ENCODE data around the gene PRR12.
"Not testable (repeated sequence)": the region's sequence is repeated elsewhere in the genome, so short reads cannot be mapped to it uniquely, and the experiment has no call there.

PRR12 gene

DNA sequence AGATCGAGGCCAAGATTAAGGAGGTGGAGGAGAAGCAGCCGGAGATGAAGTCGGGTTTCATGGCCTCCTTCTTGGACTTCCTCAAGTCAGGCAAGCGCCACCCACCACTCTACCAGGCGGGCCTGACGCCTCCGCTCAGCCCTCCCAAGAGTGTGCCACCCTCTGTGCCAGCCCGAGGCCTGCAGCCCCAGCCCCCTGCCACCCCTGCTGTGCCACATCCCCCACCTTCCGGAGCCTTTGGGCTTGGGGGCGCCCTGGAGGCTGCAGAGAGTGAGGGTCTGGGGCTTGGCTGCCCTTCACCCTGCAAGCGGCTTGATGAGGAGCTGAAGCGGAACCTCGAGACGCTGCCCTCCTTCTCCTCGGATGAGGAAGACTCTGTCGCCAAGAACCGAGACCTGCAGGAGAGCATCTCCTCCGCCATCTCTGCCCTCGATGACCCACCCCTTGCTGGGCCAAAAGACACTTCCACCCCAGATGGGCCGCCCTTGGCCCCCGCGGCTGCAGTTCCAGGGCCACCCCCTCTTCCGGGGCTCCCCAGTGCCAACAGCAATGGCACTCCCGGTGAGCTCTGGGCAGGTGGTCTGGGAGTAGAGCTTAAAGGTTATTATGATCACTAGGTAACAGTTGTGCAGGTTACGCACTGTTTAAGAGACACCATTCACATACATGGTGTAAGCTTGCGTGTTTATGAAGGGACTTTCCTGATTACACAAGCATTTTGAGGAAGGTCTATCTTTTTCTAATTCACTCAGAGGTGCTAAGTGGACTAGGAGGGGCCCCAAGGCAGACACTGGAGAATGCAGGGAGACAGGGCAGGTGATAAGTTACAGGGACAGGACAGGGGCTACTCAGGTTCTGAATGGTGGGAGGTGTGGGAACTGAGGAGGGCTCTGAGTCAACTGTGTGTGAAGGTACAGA lies 8.7 kb downstream of the PRR12 start:
- no peak overlapping the region for H3K9ac ChIP-seq (ENCODE audit: low read depth, low read length)
- H3K9me3 ChIP-seq (ENCODE audit: control insufficient read depth, insufficient read depth, low read length) = no peaks in the 10 kb centered on the region
- no peaks in the 10 kb centered on the region for H3K4me1 ChIP-seq (ENCODE audit: insufficient read depth, low read length)
- H3K36me3 ChIP-seq (ENCODE audit: insufficient read depth, low read length) = peaks cover 24% of the 10 kb centered on the region

DNA sequence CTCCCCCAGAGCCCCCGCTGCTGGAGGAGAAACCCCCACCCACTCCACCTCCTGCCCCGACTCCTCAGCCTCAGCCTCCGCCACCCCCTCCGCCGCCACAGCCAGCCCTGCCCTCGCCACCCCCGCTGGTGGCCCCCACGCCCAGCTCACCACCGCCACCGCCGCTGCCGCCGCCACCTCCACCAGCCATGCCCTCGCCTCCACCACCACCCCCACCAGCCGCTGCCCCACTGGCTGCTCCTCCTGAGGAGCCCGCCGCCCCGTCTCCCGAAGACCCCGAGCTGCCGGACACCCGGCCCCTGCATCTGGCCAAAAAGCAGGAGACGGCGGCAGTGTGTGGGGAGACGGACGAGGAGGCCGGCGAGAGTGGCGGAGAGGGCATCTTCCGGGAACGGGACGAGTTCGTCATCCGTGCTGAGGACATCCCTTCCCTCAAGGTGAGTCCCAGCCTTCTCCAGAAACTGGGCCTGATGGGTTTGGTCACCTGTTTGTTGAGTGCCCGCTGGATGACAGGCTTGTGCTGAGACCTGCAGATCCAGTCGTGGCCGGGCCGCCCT lies 10.6 kb downstream of the PRR12 start:
- H3K4me1 ChIP-seq (ENCODE audit: insufficient read depth, low read length) = no peaks in the 10 kb centered on the region
- H3K9me3 ChIP-seq (ENCODE audit: control insufficient read depth, insufficient read depth, low read length) = no peaks in the 10 kb centered on the region
- peaks cover 24% of the 10 kb centered on the region for H3K36me3 ChIP-seq (ENCODE audit: insufficient read depth, low read length)
- no peak overlapping the region for H3K9ac ChIP-seq (ENCODE audit: low read depth, low read length)

DNA sequence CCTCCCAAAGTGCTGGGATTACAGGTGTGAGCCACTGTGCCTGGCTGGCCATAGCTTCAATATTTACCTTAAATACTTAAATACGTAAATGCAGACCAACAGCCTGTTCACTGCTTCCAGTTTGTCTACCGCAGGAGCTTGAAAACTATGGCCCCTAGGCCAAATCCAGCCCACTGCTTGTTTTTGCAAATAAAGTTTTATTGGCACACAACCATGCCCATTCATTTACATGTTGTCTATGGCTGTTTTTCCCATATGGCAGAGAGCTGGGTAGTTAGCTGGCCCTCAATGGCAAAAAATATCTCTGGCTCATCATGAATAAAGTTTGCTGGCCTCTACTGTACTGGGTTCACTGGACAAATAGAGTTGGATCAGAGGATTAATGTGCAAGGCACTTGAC lies 11.8 kb downstream of the PRR12 start:
- Histone ChIP-seq H3K9ac (ENCODE audit: low read depth, low read length) (no peak overlapping the region), H3K36me3 (ENCODE audit: insufficient read depth, low read length) (peaks cover 24% of the 10 kb centered on the region), H3K4me1 (ENCODE audit: insufficient read depth, low read length) (no peaks in the 10 kb centered on the region), H3K9me3 (ENCODE audit: control insufficient read depth, insufficient read depth, low read length) (no peaks in the 10 kb centered on the region)

DNA sequence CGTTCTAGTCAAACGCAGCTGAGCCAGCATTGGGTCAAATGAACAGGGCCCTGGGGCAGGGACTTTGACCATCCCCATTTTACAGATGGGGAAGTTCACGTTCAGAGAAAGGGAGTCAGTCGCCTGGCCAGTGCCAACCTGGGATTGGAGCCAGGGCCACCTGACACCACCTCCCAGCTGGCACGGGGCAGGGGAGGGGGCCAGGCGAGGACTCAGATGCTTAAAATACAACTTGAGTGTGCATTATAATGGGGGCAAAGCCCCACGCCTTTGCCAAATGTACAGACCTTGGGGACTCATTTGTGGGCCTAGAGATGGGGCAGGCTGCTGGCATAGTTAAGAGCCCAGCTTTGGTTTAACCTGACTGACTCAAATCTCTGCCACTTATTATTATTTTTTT lies 14.6 kb downstream of the PRR12 start:
- Histone ChIP-seq H3K36me3 (ENCODE audit: insufficient read depth, low read length) (peaks cover 13% of the 10 kb centered on the region), H3K4me1 (ENCODE audit: insufficient read depth, low read length) (no peaks in the 10 kb centered on the region), H3K9me3 (ENCODE audit: control insufficient read depth, insufficient read depth, low read length) (no peaks in the 10 kb centered on the region), H3K9ac (ENCODE audit: low read depth, low read length) (no peak overlapping the region)

DNA sequence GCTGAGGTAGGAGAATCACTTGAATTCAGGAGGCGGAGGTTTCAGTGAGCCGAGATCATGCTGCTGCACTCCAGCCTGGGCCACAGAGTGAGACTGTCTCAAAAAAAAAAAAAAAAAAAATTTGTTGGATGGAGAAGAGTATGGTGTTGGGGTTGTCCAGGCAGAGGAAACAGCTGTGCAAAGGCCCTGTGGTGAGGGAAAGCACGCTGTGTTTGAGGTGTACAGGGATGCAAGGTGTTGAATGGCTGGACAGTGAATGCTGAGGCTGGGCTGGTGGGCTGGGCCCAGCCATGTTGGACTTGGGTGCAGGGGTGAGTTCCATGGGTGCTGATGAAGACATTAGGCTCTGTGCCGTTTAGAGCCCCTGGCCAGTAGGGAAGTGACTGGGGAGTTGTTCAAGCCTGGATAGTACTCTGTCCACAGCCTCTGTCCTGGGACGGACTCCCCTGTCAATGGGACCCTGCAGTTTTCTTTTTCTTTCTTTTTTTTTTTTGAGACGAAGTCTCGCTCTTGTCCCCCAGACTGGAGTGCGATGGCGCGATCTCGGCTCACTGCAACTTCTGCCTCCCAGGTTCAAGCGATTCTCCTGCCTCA lies 18.6 kb downstream of the PRR12 start:
- Histone ChIP-seq H3K36me3 (ENCODE audit: insufficient read depth, low read length) (peaks cover 5% of the 10 kb centered on the region), H3K9ac (ENCODE audit: low read depth, low read length) (no peak overlapping the region), H3K9me3 (ENCODE audit: control insufficient read depth, insufficient read depth, low read length) (no peaks in the 10 kb centered on the region), H3K4me1 (ENCODE audit: insufficient read depth, low read length) (no peaks in the 10 kb centered on the region; the same call in 1 of the 2 replicates)

- Histone ChIP-seq H3K4me1 (ENCODE audit: insufficient read depth, low read length) (no peaks in the 10 kb centered on the region; the same call in 1 of the 2 replicates), H3K9me3 (ENCODE audit: control insufficient read depth, insufficient read depth, low read length) (no peaks in the 10 kb centered on the region), H3K36me3 (ENCODE audit: insufficient read depth, low read length) (peaks cover 17% of the 10 kb centered on the region), H3K9ac (ENCODE audit: low read depth, low read length) (no peak overlapping the region)
These were observed 22.4 kb downstream of the PRR12 start for GRCh38 chr19:49613374-49613773.

GRCh38 chr19:49614096-49614833 lies 23.3 kb downstream of the PRR12 start:
- peaks cover 17% of the 10 kb centered on the region for H3K36me3 ChIP-seq (ENCODE audit: insufficient read depth, low read length)
- no peaks in the 10 kb centered on the region for H3K9me3 ChIP-seq (ENCODE audit: control insufficient read depth, insufficient read depth, low read length)
- no peaks in the 10 kb centered on the region; the same call in 1 of the 2 replicates for H3K4me1 ChIP-seq (ENCODE audit: insufficient read depth, low read length)
- H3K9ac ChIP-seq (ENCODE audit: low read depth, low read length) = no peak overlapping the region

- no peak overlapping the region for H3K9ac ChIP-seq (ENCODE audit: low read depth, low read length)
- H3K36me3 ChIP-seq (ENCODE audit: insufficient read depth, low read length) = peaks cover 14% of the 10 kb centered on the region
These were observed 24.9 kb downstream of the PRR12 start for GRCh38 chr19:49615861-49616260.

GRCh38 chr19:49616532-49616931 lies 25.6 kb downstream of the PRR12 start:
- no peaks in the 10 kb centered on the region for H3K9me3 ChIP-seq (ENCODE audit: control insufficient read depth, insufficient read depth, low read length)
- peaks cover 14% of the 10 kb centered on the region for H3K36me3 ChIP-seq (ENCODE audit: insufficient read depth, low read length)
- no peak overlapping the region for H3K9ac ChIP-seq (ENCODE audit: low read depth, low read length)
- H3K4me1 ChIP-seq (ENCODE audit: insufficient read depth, low read length) = no peaks in the 10 kb centered on the region; the same call in 1 of the 2 replicates

More at GRCh38 chr19:49615861-49616260, 24.9 kb downstream of the PRR12 start:
- no peaks in the 10 kb centered on the region for H3K9me3 ChIP-seq (ENCODE audit: control insufficient read depth, insufficient read depth, low read length)
- H3K4me1 ChIP-seq (ENCODE audit: insufficient read depth, low read length) = no peaks in the 10 kb centered on the region; the same call in 1 of the 2 replicates

GRCh38 chr19:49616945-49617344 lies 26.0 kb downstream of the PRR12 start:
- H3K9me3 ChIP-seq (ENCODE audit: control insufficient read depth, insufficient read depth, low read length) = no peaks in the 10 kb centered on the region
- no peak overlapping the region for H3K9ac ChIP-seq (ENCODE audit: low read depth, low read length)
- no peaks in the 10 kb centered on the region; the same call in 1 of the 2 replicates for H3K4me1 ChIP-seq (ENCODE audit: insufficient read depth, low read length)
- peaks cover 14% of the 10 kb centered on the region for H3K36me3 ChIP-seq (ENCODE audit: insufficient read depth, low read length)

GRCh38 chr19:49617860-49618259 lies 26.9 kb downstream of the PRR12 start:
- H3K4me1 ChIP-seq (ENCODE audit: insufficient read depth, low read length); H3K9ac ChIP-seq (ENCODE audit: low read depth, low read length); H3K9me3 ChIP-seq (ENCODE audit: control insufficient read depth, insufficient read depth, low read length): not testable (repeated sequence)
- H3K36me3 ChIP-seq (ENCODE audit: insufficient read depth, low read length) = peaks cover 14% of the 10 kb centered on the region

DNA sequence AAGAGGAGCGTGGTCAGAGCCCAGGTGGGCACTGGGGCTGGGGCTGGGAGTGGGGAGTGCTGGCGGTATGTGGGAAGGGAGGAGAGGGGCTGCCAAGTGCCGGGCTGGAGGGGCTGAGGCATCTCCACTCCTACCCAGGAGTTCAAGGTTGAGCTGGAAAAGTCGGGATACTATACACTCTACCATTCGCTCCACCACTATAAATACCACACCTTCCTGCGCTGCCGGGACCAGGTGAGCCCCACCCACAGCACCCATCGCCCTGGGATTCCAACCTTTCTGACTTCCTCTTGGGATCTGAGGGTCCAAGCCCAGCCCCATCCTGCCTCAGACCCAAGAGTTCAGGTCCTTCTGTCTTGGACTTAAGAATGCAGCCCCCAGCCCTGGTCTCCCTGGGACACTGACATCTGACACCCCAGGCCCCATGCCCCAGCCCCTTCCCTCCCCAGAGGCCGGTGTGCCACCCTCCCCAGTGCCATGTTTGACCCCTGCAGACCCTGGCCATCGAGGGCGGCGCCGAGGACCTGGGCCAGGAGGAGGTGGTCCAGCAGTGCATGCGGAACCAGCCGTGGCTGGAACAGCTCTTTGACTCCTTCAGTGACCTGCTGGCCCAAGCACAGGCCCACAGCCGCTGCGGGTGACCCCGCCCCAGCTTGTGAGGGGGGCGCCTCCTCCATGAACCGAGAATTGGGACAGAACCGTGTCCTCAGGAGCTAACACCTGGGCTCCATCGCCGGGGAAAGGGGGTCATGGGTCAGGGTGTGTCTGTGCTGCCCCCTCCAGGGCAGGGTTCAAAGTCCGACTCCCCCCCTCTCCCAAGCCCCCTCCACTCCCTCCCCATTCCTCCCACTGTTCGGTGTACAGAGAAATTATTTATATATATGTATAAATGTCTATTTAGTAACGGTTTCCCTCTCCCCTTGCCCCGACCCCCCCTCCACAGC lies 34.3 kb downstream of the PRR12 start:
- Histone ChIP-seq H3K9me3 (ENCODE audit: control insufficient read depth, insufficient read depth, low read length) (no peaks in the 10 kb centered on the region), H3K36me3 (ENCODE audit: insufficient read depth, low read length) (peaks cover 3% of the 10 kb centered on the region), H3K4me1 (ENCODE audit: insufficient read depth, low read length) (no peaks in the 10 kb centered on the region), H3K9ac (ENCODE audit: low read depth, low read length) (no peak overlapping the region)

GRCh38 chr19:49626226-49626625 lies 35.2 kb downstream of the PRR12 start:
- H3K36me3 ChIP-seq (ENCODE audit: insufficient read depth, low read length) = peaks cover 3% of the 10 kb centered on the region
- no peak overlapping the region for H3K9ac ChIP-seq (ENCODE audit: low read depth, low read length)
- H3K4me1 ChIP-seq (ENCODE audit: insufficient read depth, low read length) = no peaks in the 10 kb centered on the region
- no peaks in the 10 kb centered on the region for H3K9me3 ChIP-seq (ENCODE audit: control insufficient read depth, insufficient read depth, low read length)

Data from ES-I3 (cell line).